Spinal cord (tissue), 10 donors: Measurements from ENCODE around the gene TRIM77. TPM values are rescaled to one million over a fixed set of nuclear protein-coding genes. Genes with fewer than 3 reads are reported as not detected.
"Not testable (repeated sequence)": the region's sequence is repeated elsewhere in the genome, so short reads cannot be mapped to it uniquely, and the experiment has no call there.

Source experiments
- DNase-seq, 6 donors: peaks; one replicate each; pipeline versions ENCODE4 v3.0.0 to v3.0.0-alpha.2; 2013 to 2015; ENCODE audit warnings: low spot score in 6 of 6, low read depth in 4 of 6
- H3K27ac ChIP-seq: one replicate; pipeline ENCODE4 v1.5.1; 2013; ENCODE audit warnings: low read depth, low read length, control low read depth
- H3K27me3 ChIP-seq: one replicate; pipeline ENCODE4 v1.6.1; 2013; ENCODE audit warnings: low read length; ENCODE audit not compliant: control insufficient read depth, insufficient read depth
- H3K36me3 ChIP-seq: one replicate; pipeline ENCODE4 v1.6.1; 2013; ENCODE audit warnings: low read length; ENCODE audit not compliant: control insufficient read depth, insufficient read depth
- H3K4me1 ChIP-seq: one replicate; pipeline ENCODE4 v1.6.1; 2013; ENCODE audit warnings: low read length; ENCODE audit not compliant: control insufficient read depth, insufficient read depth
- H3K4me3 ChIP-seq: one replicate; pipeline ENCODE4 v1.5.1; 2013; ENCODE audit warnings: low read depth, low read length, control low read depth
- H3K9me3 ChIP-seq: one replicate; pipeline ENCODE4 v1.6.1; 2013; ENCODE audit warnings: low read length; ENCODE audit not compliant: control insufficient read depth, insufficient read depth
- WGBS: methylation state at CpG from one replicate; pipeline ENCODE4 v1.1.5; 2013; ENCODE audit warnings: missing lambda C conversion rate; ENCODE audit not compliant: insufficient coverage; 5-methylcytosine and 5-hydroxymethylcytosine counted together
- polyA plus RNA-seq, 2 donors: library from polyadenylated mRNA; unstranded; fragments of 120-200 nt; gene quantifications; one replicate each; pipeline ENCODE4 v1.2.1, GENCODE V29; 2013; ENCODE audit not compliant: insufficient read length in 2 of 2
- small RNA-seq: library from RNA; depleted of rRNA; stranded (forward); fragments of <200 nt; gene quantifications from one replicate; pipeline ENCODE3, GENCODE V24; 2014; ENCODE audit warnings: low replicate concordance
- total RNA-seq, 2 donors: library from RNA; depleted of rRNA in 1 of 2; stranded (reverse); fragments of 120-200 nt in 1 of 2; fragments of >200 nt in 1 of 2; gene quantifications; one replicate each; pipeline versions ENCODE4 v1.2.3 to v1.2.4, GENCODE V29; 2013 to 2014
- donor health status: healthy.

The TRIM77 gene
- total and polyA plus RNA-seq, 4 donors = not detected

- not testable (repeated sequence) for H3K36me3 ChIP-seq, H3K9me3 ChIP-seq, H3K27ac ChIP-seq, H3K4me3 ChIP-seq, H3K27me3 ChIP-seq, H3K4me1 ChIP-seq
- no CpG with 5 or more reads among the region's 2 CpGs for WGBS
- peak in 1 of 6 donors; percentile 28 for DNase-seq
These were observed 14.9 kb downstream of the TRIM77 start for GRCh38 chr11:89724866-89725498.

- H3K36me3 ChIP-seq, DNase-seq, H3K9me3 ChIP-seq, H3K4me1 ChIP-seq, H3K27ac ChIP-seq, H3K27me3 ChIP-seq, H3K4me3 ChIP-seq: not testable (repeated sequence)
- WGBS = 88% methylated on average over 23 of the region's 23 CpGs
These were observed 20.1 kb downstream of the TRIM77 start for GRCh38 chr11:89730215-89730614.

GRCh38 chr11:89736566-89736965 is 26.5 kb downstream of the TRIM77 start:
- Histone ChIP-seq H3K36me3 (no peaks in the 10 kb centered on the region), H3K4me3 (no peak overlapping the region), H3K27me3 (no peaks in the 10 kb centered on the region), H3K27ac (no peak overlapping the region), H3K9me3 (no peaks in the 10 kb centered on the region), H3K4me1 (no peaks in the 10 kb centered on the region)
- WGBS = no CpG with 5 or more reads among the region's 1 CpG
- peak in 1 of 6 donors; percentile 1 for DNase-seq

GRCh38 chr11:89737116-89737515 is 27.0 kb downstream of the TRIM77 start:
- no CpG with 5 or more reads among the region's 3 CpGs for WGBS
- no peak for DNase-seq
- Histone ChIP-seq H3K27me3 (no peaks in the 10 kb centered on the region), H3K36me3 (no peaks in the 10 kb centered on the region), H3K4me3 (no peak overlapping the region), H3K27ac (no peak overlapping the region), H3K4me1 (no peaks in the 10 kb centered on the region), H3K9me3 (no peaks in the 10 kb centered on the region)

- H3K27ac ChIP-seq, H3K9me3 ChIP-seq, H3K4me1 ChIP-seq, H3K4me3 ChIP-seq, DNase-seq, H3K36me3 ChIP-seq, H3K27me3 ChIP-seq: not testable (repeated sequence)
- WGBS = 86% methylated on average over 5 of the region's 7 CpGs
These were observed 31.3 kb downstream of the TRIM77 start for GRCh38 chr11:89741406-89741805.

- not testable (repeated sequence) for DNase-seq, H3K36me3 ChIP-seq, H3K4me3 ChIP-seq, H3K4me1 ChIP-seq, H3K27me3 ChIP-seq, H3K27ac ChIP-seq, H3K9me3 ChIP-seq
- WGBS = 98% methylated on average over 14 of the region's 28 CpGs
These were observed 34.1 kb downstream of the TRIM77 start for GRCh38 chr11:89744158-89744557.

GRCh38 chr11:89750822-89751221 is 40.7 kb downstream of the TRIM77 start:
- H3K4me3 ChIP-seq, H3K27ac ChIP-seq, H3K36me3 ChIP-seq, H3K4me1 ChIP-seq, H3K27me3 ChIP-seq, DNase-seq, H3K9me3 ChIP-seq: not testable (repeated sequence)

Small RNAs within 50 kb of the gene (small RNA-seq; reads per million reads assigned to genes)
- not detected for gene AP003122.3

Other genes starting within 250 kb of the TRIM77 start
- 1 to 10 TPM; 3.6 to 4.7 TPM for gene NOX4, start 218.9 kb upstream of the TRIM77 start, total RNA-seq
- 1 to 10 TPM; 1.7 to 1.9 TPM for gene NOX4, start 218.9 kb upstream of the TRIM77 start, polyA plus RNA-seq
- gene TRIM49, start 98.3 kb downstream of the TRIM77 start, total RNA-seq = not detected
- not detected for gene TRIM49, start 98.3 kb downstream of the TRIM77 start, polyA plus RNA-seq
- gene TRIM64B, start 168.2 kb downstream of the TRIM77 start, total RNA-seq = not detected
- under 1 TPM in 1 of 2 donors, not detected in 1; 0.09 TPM for gene TRIM64B, start 168.2 kb downstream of the TRIM77 start, polyA plus RNA-seq
- not detected for gene TRIM49D1, start 211.9 kb downstream of the TRIM77 start, total RNA-seq
- not detected for gene TRIM49D1, start 211.9 kb downstream of the TRIM77 start, polyA plus RNA-seq
- gene TRIM49D2, start 213.8 kb downstream of the TRIM77 start, total RNA-seq = not detected
- gene TRIM49D2, start 213.8 kb downstream of the TRIM77 start, polyA plus RNA-seq = not detected